ENCODE results near the gene FBXL16.

The FBXL16 gene

DNA sequence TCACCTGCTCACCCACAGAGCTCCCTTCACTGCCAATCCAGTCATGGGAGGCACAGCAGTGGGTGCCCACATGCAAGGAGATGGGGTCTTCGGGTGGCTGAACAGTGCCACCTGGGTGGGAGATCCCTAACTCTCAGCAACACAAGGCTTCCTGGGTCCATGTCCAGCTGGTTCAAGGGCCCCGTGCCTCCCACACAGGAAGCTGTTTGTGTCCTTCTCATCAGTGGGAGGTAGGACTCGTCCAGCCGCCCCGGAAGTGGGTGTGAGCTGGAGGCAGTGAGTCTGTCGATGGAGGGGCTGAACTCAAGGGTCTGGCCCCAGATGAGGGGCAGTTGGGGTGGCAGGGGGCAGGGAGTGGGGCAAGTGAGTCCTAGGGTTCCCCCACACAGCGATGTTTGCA lies 1.6 kb downstream of the FBXL16 start:
- peak overlapping the region; percentile 87 for H3K27ac ChIP-seq
- TF ChIP-seq, protein P1, sequence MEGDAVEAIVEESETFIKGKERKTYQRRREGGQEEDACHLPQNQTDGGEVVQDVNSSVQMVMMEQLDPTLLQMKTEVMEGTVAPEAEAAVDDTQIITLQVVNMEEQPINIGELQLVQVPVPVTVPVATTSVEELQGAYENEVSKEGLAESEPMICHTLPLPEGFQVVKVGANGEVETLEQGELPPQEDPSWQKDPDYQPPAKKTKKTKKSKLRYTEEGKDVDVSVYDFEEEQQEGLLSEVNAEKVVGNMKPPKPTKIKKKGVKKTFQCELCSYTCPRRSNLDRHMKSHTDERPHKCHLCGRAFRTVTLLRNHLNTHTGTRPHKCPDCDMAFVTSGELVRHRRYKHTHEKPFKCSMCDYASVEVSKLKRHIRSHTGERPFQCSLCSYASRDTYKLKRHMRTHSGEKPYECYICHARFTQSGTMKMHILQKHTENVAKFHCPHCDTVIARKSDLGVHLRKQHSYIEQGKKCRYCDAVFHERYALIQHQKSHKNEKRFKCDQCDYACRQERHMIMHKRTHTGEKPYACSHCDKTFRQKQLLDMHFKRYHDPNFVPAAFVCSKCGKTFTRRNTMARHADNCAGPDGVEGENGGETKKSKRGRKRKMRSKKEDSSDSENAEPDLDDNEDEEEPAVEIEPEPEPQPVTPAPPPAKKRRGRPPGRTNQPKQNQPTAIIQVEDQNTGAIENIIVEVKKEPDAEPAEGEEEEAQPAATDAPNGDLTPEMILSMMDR (conservative IDR thresholded peaks at IDR 0.05), result no peak

DNA sequence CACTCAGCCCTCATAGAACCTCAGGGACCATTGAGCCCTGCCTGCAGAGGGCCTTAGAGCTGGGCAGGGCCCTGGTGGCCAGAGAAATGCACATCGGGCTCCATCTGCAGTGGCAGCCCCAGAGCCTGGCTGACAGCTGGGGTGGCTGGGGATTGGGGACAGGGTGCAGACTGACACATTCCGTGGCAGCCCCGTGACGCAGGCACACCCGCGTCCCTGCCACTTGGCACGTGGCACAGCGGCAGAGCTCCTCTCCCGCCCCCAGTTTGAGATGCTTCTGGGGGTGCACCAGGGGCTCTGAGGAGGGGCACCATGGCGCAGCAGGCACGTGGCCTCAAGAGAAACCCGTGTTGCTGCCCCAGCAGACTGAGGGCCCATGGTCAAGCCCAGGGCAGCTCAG lies 2.2 kb downstream of the FBXL16 start:
- TF ChIP-seq, protein P1 (conservative IDR thresholded peaks at IDR 0.05), result no peak
- H3K27ac ChIP-seq, result peak overlapping the region; percentile 87; the same call in 1 of the 2 replicates

DNA sequence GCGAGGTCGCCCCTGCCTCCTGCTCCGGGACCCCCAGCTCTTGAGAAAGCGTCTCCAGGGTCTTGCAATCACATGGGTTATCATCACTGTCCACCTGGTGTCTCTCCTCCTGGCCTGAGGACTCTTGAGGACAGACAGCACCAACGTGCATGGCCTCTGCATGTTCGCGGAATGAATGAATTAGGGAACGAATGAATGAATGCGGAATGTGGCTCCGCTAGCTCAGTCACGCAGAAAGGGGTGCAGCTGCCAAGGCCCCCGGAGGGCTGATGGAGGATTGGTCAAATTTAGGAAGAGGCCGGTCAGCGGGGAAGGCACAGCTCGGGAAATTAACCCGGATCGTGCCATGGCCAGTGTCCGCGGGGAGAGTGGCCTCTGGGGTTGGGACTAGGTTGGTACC lies 3.3 kb downstream of the FBXL16 start:
- H3K27ac ChIP-seq, result no peak overlapping the region
- TF ChIP-seq, protein P1 (conservative IDR thresholded peaks at IDR 0.05), result no peak

DNA sequence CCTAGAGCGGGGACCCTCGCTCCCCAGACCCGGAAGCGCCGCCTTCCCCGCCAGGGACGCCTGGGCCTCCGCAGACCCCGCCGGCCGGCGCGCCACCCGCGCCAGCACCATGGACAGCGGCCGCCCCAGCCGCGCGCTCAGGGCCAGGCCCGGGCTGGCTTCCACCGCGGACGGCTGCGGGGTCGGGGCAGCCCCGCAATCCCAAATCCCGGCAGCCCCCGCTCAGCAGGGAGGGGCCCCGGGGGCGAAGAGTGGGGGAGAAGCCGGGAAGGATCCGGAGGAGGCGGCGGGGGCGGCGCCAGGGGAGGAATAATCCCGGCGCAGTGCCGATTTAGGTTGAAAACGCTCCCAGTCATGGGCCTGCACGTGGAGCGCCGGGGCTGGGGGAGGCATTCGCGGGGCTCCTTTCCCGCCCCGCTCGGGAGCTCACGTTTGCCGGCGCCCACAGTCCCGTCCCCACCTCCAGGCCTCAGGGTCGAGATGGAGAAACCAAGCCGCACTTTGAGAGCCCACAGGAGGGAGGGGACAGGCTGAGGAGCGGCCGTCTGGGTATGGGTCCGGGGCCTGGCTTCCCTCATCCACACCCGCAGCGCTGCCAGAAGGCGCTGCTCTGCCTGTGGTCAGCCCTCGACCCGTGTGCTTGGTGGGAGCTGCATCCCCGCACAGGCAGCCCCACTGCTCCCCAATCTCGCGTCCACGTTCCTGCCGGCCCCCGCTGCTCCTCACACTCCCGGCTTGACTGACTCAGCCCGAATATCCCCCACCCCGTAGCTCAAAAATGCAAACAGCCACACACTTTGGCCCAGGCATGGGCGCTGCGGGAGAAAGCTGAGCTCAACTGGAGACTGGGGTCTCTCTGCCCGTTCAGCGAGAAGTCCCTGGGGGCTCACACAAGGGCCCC lies 4.7 kb downstream of the FBXL16 start:
- TF ChIP-seq, protein P1 (conservative IDR thresholded peaks at IDR 0.05), result no peak
- no peak overlapping the region for H3K27ac ChIP-seq

DNA sequence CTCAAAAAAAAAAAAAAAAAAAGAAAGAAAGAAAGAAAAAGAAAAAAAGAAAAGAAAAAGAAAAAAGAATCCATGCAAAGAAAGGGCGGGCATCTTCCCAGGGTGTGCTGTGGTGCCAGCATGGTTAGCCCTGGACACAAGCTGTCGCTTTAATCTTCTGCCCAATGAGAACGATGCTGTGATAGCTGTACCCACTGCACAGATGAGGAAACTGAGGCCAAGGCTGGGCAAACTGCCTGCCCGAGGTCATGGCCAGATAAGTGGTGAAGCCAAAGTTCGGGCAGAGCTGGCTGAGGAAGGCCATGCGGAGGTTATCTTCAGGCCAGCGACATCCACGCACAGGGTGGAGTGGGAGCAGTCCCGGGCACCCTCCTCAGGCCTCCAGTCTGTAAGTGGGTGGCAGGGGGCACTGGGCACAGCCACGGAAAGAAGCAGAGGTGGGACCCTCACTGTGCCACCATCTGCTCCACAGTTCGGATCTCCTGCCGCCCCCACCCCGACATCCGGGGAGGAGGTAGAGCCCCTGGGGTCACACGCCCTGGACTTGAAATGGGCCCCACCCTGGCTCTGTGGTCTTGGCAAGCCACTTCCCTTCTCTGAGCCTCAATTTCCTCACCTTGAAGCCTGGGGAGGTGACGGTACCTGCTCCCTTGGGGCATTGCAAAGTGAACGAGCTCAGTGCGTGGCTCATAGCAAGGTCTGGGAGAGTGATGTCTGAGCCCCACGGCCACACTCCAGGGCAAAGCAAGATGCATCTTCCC lies 6.5 kb downstream of the FBXL16 start:
- TF ChIP-seq, protein P1 (conservative IDR thresholded peaks at IDR 0.05), result no peak
- no peak overlapping the region for H3K27ac ChIP-seq

DNA sequence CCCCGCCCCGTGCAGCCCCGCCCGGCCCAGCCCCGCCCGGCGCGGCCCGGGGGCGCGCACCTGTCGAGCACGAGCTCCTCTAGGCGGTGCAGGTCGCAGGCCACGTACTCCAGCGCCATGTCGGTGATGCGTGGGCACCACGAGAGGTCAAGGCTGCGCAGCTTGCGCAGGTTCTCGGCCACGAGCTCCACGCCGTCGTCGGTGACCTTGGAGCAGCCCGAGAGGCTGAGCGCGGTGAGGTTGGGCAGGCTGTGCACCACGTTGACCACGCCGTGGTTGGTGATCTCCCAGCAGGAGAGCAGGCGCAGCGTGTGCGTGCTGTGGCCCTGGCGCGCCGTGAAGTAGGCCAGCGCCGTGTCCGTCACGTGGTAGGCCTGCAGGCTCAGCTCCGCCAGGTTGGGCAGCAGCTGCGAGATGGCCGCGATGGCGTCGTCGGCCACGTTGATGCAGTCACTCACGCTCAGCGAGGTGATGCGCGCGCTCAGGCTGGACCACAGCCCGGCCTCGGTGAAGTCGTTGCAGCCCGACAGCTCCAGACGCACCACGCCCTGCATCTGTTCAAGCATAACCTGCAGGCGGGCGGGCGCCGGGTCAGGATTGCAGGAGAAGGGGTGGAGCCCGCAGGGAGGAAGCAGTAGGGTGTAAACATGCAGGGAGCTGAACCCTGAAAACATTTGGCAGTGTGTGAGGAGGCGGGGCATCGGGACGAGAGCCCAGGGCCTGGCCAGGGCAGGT lies 10.1 kb downstream of the FBXL16 start:
- no peak overlapping the region for H3K27ac ChIP-seq
- TF ChIP-seq, protein P1 (conservative IDR thresholded peaks at IDR 0.05), result no peak
